Peyer's patch (tissue), 4 donors: ENCODE data around the gene KLC1.

Experiments
- CTCF ChIP-seq, 6 experiments: fragments of 450-650 bp in 4 of 6; fragments of 200-600 bp in 2 of 6; sonication (generic) in 1 of 6; IDR thresholded peaks; one replicate each; pipeline ENCODE4 v1.5.1; 2017 to 2019; ENCODE audit warnings: antibody characterized with exemption in 6 of 6, mild to moderate bottlenecking in 3 of 6, moderate library complexity in 1 of 6
- POLR2A ChIP-seq, 2 donors: fragments of 450-650 bp; IDR thresholded peaks; one replicate each; pipeline ENCODE4 v1.5.1; 2017; ENCODE audit warnings: antibody characterized with exemption in 2 of 2, mild to moderate bottlenecking in 2 of 2, moderate library complexity in 2 of 2

DNA sequence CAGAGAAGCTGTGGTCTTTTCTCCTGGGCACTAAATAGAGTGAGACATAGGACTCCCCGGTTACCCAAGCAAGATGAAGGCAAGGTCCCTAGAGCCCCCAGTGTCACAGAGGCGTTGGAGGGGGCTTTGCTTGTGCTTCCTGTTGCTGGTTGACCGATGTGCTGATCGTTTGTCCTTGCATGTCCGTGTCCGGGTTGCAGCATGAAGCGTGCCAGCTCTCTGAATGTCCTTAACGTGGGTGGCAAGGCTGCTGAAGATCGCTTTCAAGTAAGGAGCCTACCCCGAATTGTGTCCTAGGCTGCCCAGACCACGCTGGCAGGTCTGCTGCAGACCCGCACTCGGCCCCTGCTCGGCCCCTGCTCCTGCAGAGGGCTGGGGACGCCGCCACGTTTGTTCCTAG lies 63.1 kb downstream of the KLC1 start:
- TF ChIP-seq POLR2A (IDR thresholded peaks at IDR 0.05) = no peak
- TF ChIP-seq CTCF (IDR thresholded peaks at IDR 0.05) = no peak
